GM23338 (cell line): Measurements from ENCODE around the gene PCDHAC2. TPM values are rescaled to one million over a fixed set of nuclear protein-coding genes. Genes with fewer than 3 reads are reported as not detected.

ENCODE experiments used
- ATAC-seq: fragments of 200-7000 bp; cut with Tn5 transposase; 3 replicates; pipeline ENCODE4 v1.9.1; 2020
- DNase-seq: peaks from one replicate; pipeline ENCODE4 v3.0.0-alpha.2; 2015; ENCODE audit warnings: low spot score
- H2AFZ ChIP-seq: fragments of 200-600 bp; sonication (generic); 2 replicates; pipeline ENCODE4 v1.8.0; 2016; ENCODE audit warnings: antibody characterized with exemption, mild to moderate bottlenecking, moderate library complexity
- H3F3A ChIP-seq: fragments of 200-600 bp; sonication (generic); replicated peaks from 2 replicates; pipeline ENCODE4 v1.8.0; 2017; ENCODE audit warnings: antibody characterized with exemption, mixed run types, low read depth
- H3K27ac ChIP-seq: fragments of 200-600 bp; sonication (generic); 2 replicates; pipeline ENCODE4 v1.6.1; 2016; ENCODE audit warnings: low read depth
- H3K27me3 ChIP-seq: fragments of 200-600 bp; sonication (generic); 2 replicates; pipeline ENCODE4 v1.8.0; 2016; ENCODE audit warnings: mild to moderate bottlenecking, mixed run types, moderate library complexity; ENCODE audit not compliant: insufficient read depth
- H3K36me3 ChIP-seq: fragments of 200-600 bp; sonication (generic); 2 replicates; pipeline ENCODE4 v1.8.0; 2016; ENCODE audit warnings: mild to moderate bottlenecking; ENCODE audit not compliant: insufficient read depth
- H3K4me1 ChIP-seq: fragments of 200-600 bp; sonication (generic); 2 replicates; pipeline ENCODE4 v1.8.0; 2016; ENCODE audit warnings: mild to moderate bottlenecking, moderate library complexity; ENCODE audit not compliant: insufficient read depth
- H3K4me2 ChIP-seq: fragments of 200-600 bp; sonication (generic); 2 replicates; pipeline ENCODE4 v1.7.1; 2017; ENCODE audit warnings: mixed run types
- H3K4me3 ChIP-seq: fragments of 200-600 bp; sonication (generic); 2 replicates; pipeline ENCODE4 v1.6.1; 2016; ENCODE audit warnings: mixed run types
- H3K79me2 ChIP-seq: fragments of 200-600 bp; sonication (generic); replicated peaks from 2 replicates; pipeline ENCODE4 v1.8.0; 2017; ENCODE audit warnings: mild to moderate bottlenecking; ENCODE audit not compliant: insufficient read depth
- H3K9me2 ChIP-seq: fragments of 200-600 bp; sonication (generic); 2 replicates; pipeline ENCODE4 v1.8.0; 2017; ENCODE audit not compliant: insufficient read depth
- H4K20me1 ChIP-seq: fragments of 200-600 bp; sonication (generic); replicated peaks from 2 replicates; pipeline ENCODE4 v1.8.0; 2017; ENCODE audit warnings: mild to moderate bottlenecking; ENCODE audit not compliant: insufficient read depth
- H3K27ac Mint-ChIP-seq: 2 replicates; pipeline ENCODE4 v1.8.0; 2020; ENCODE audit warnings: inconsistent platforms, mild to moderate bottlenecking, moderate library complexity, mixed read lengths
- H3K27me3 Mint-ChIP-seq: 3 replicates; pipeline ENCODE4 v1.8.0; 2022; ENCODE audit warnings: low read depth, mild to moderate bottlenecking, moderate library complexity, mixed read lengths, inconsistent platforms; ENCODE audit not compliant: insufficient read depth, poor library complexity
- H3K36me3 Mint-ChIP-seq: 3 replicates; pipeline ENCODE4 v1.8.0; 2021; ENCODE audit warnings: low read depth, mild to moderate bottlenecking, inconsistent platforms, moderate library complexity, mixed read lengths
- H3K4me1 Mint-ChIP-seq: 3 replicates; pipeline ENCODE4 v1.8.0; 2020; ENCODE audit warnings: mild to moderate bottlenecking, inconsistent platforms, mixed read lengths
- H3K4me3 Mint-ChIP-seq: 3 replicates; pipeline ENCODE4 v1.8.0; 2021; ENCODE audit warnings: moderate library complexity, mild to moderate bottlenecking, inconsistent platforms, mixed read lengths
- H3K9me3 Mint-ChIP-seq: 3 replicates; pipeline ENCODE4 v1.8.0; 2020; ENCODE audit warnings: moderate library complexity, mild to moderate bottlenecking, inconsistent platforms, mixed read lengths
- CREB1 ChIP-seq: fragments of 250-450 bp; sonication (Bioruptor Pico); IDR thresholded peaks from 2 replicates; pipeline ENCODE4 v1.5.0; 2020; ENCODE audit warnings: low read depth, mild to moderate bottlenecking, moderate library complexity
- JUNB ChIP-seq: IDR thresholded peaks from one replicate; pipeline ENCODE4 v1.6.1; 2016; ENCODE audit warnings: antibody characterized with exemption; ENCODE audit not compliant: unreplicated experiment
- POLR2AphosphoS5 ChIP-seq: IDR thresholded peaks from 2 replicates; pipeline ENCODE4 v1.6.1; 2016; ENCODE audit warnings: antibody characterized with exemption, low read depth
- polyA plus RNA-seq: library from polyadenylated mRNA; unstranded; fragments of >200 nt; fragmentation: Nextera tagmentation; extraction: Ambion mirVana; gene quantifications from 2 replicates; pipeline ENCODE4 v1.2.1, GENCODE V29; 2016
- total RNA-seq: library from RNA; depleted of rRNA; stranded (reverse); fragments of >200 nt; shearing (Covaris generic); gene quantifications from 2 replicates; pipeline ENCODE4 v1.2.3, GENCODE V29; 2014
- TF ChIP-seq, protein P1 (sequence below), 2 experiments: fragments of 200-600 bp in 1 of 2; sonication (generic) in 1 of 2; conservative IDR thresholded peaks; 2 replicates each; pipeline versions ENCODE4 v1.5.1 to v1.6.1; 2016 to 2017; ENCODE audit warnings: antibody characterized with exemption in 2 of 2, low read depth in 2 of 2, mild to moderate bottlenecking in 2 of 2, moderate library complexity in 1 of 2
- TF ChIP-seq, protein P2 (sequence below): fragments of 250-450 bp; sonication (Bioruptor Pico); IDR thresholded peaks from 2 replicates; pipeline ENCODE4 v1.5.0; 2020; ENCODE audit warnings: mild to moderate bottlenecking, moderate library complexity
- TF ChIP-seq, protein P3 (sequence below): IDR thresholded peaks from one replicate; pipeline ENCODE4 v1.6.1; 2018; ENCODE audit warnings: antibody characterized with exemption; ENCODE audit not compliant: unreplicated experiment

The PCDHAC2 gene
- total and polyA plus RNA-seq, 2 experiments from 2014 or later = 1.8 to 11.8 TPM

DNA sequence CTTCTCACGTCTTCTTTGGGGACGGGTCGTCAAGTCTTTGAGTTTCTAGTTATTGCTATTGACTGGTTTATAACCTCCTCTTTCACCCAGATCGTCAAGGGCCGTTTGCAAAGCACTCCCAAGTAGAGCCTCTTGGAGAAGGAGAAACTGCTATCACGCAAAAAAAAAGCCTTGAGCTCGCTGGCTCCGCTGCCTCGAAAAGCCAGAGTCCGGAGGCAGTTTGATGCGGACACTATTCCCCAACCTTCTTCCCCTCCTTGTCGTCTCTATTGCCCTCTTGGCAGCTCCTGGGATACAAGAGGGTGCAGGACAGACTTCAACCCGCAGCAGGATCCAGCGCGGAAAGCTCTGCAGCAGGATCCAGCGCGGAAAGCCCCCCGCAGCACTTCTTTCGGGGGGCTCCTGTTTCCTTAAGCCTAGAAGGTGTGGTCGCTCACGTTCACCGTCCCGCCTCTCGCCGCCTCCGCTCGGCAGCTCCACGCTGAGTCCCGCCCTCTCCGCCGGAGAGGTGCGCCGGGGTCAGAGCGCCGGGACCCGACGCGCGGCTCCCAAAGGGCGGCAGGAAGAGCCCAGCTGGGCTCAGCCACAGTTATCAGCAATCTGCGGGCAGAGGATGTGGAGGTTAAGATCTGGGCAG is 40.4 kb upstream of the PCDHAC2 start, which contains the start of gene PCDHAC1:
Gene PCDHAC1, plus strand, starts transcription at position 494 of the 637 bp plus-strand sequence. CDS start 594 bp downstream, outside the sequence.
- no peaks in the 10 kb centered on the region for H3K36me3 ChIP-seq
- H3K27me3 ChIP-seq = peaks cover 49% of the 10 kb centered on the region

DNA sequence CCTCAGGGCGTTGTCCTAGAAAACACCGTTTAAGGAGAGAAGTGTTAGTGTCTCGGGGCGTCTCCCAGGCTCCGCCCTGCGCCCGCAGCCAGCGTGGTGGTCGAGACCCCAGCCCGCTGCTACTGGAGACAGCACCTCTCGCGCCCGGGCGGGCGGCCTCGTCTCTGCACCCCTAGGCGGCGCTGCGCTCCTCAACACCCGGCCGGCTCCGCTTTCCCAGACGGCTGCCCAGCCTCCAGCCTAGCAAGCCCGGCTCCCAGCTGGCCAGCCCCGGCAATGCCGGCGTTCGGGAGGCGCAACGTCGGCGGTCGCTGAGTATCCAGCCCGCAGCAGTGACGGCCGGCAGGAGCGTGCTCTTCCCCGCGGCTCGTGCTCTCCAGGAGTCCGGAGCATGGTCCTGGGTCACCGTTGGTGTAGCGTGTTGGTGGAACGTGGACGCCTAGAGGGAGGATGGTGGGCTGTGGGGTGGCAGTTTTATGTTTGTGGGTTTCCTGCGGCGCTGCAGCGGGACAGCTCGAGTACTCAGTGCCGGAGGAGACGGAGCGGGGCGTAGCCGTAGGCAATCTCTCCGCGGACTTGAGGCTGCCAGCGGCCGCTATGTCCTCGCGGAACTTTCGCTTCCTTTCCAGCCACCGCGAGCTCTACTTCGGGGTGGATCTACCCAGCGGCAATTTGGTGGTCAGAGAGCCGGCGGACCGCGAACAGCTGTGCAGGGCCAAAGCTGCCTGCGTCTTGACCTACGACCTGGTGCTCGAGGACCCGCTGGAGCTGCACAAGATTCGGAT is 39.6 kb upstream of the PCDHAC2 start:
- Histone ChIP-seq H3K27ac (no peak overlapping the region), H3K79me2 (no peaks in the 10 kb centered on the region), H3K27me3 (peaks cover 49% of the 10 kb centered on the region), H3K4me2 (peak overlapping the region; percentile 99), H3K4me3 (peak overlapping the region; percentile 67), H4K20me1 (peaks cover 17% of the 10 kb centered on the region), H3F3A (no peaks in the 10 kb centered on the region), H3K4me1 (peaks cover 6% of the 10 kb centered on the region), H3K36me3 (no peaks in the 10 kb centered on the region), H3K9me2 (no peaks in the 10 kb centered on the region), H2AFZ (peak overlapping the region; percentile 95)
- Mint-ChIP-seq H3K4me1 (peaks cover 23% of the 10 kb centered on the region), H3K27me3 (peaks cover 28% of the 10 kb centered on the region), H3K9me3 (no peaks in the 10 kb centered on the region), H3K4me3 (peak overlapping the region; percentile 83), H3K27ac (no peak overlapping the region; the same call in 1 of the 2 replicates), H3K36me3 (peaks cover 5% of the 10 kb centered on the region; the same call in 1 of the 3 replicates)
- DNase-seq = peak; percentile 98
- ATAC-seq = peak; percentile 92
- no peak for TF ChIP-seq CREB1 (CRISPR knock-in tag)
- TF ChIP-seq, protein P1, sequence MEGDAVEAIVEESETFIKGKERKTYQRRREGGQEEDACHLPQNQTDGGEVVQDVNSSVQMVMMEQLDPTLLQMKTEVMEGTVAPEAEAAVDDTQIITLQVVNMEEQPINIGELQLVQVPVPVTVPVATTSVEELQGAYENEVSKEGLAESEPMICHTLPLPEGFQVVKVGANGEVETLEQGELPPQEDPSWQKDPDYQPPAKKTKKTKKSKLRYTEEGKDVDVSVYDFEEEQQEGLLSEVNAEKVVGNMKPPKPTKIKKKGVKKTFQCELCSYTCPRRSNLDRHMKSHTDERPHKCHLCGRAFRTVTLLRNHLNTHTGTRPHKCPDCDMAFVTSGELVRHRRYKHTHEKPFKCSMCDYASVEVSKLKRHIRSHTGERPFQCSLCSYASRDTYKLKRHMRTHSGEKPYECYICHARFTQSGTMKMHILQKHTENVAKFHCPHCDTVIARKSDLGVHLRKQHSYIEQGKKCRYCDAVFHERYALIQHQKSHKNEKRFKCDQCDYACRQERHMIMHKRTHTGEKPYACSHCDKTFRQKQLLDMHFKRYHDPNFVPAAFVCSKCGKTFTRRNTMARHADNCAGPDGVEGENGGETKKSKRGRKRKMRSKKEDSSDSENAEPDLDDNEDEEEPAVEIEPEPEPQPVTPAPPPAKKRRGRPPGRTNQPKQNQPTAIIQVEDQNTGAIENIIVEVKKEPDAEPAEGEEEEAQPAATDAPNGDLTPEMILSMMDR (conservative IDR thresholded peaks at IDR 0.05; ENCODE audit: low read depth in 2 of 2) = peak; percentile 64 to 93
- TF ChIP-seq, protein P2, sequence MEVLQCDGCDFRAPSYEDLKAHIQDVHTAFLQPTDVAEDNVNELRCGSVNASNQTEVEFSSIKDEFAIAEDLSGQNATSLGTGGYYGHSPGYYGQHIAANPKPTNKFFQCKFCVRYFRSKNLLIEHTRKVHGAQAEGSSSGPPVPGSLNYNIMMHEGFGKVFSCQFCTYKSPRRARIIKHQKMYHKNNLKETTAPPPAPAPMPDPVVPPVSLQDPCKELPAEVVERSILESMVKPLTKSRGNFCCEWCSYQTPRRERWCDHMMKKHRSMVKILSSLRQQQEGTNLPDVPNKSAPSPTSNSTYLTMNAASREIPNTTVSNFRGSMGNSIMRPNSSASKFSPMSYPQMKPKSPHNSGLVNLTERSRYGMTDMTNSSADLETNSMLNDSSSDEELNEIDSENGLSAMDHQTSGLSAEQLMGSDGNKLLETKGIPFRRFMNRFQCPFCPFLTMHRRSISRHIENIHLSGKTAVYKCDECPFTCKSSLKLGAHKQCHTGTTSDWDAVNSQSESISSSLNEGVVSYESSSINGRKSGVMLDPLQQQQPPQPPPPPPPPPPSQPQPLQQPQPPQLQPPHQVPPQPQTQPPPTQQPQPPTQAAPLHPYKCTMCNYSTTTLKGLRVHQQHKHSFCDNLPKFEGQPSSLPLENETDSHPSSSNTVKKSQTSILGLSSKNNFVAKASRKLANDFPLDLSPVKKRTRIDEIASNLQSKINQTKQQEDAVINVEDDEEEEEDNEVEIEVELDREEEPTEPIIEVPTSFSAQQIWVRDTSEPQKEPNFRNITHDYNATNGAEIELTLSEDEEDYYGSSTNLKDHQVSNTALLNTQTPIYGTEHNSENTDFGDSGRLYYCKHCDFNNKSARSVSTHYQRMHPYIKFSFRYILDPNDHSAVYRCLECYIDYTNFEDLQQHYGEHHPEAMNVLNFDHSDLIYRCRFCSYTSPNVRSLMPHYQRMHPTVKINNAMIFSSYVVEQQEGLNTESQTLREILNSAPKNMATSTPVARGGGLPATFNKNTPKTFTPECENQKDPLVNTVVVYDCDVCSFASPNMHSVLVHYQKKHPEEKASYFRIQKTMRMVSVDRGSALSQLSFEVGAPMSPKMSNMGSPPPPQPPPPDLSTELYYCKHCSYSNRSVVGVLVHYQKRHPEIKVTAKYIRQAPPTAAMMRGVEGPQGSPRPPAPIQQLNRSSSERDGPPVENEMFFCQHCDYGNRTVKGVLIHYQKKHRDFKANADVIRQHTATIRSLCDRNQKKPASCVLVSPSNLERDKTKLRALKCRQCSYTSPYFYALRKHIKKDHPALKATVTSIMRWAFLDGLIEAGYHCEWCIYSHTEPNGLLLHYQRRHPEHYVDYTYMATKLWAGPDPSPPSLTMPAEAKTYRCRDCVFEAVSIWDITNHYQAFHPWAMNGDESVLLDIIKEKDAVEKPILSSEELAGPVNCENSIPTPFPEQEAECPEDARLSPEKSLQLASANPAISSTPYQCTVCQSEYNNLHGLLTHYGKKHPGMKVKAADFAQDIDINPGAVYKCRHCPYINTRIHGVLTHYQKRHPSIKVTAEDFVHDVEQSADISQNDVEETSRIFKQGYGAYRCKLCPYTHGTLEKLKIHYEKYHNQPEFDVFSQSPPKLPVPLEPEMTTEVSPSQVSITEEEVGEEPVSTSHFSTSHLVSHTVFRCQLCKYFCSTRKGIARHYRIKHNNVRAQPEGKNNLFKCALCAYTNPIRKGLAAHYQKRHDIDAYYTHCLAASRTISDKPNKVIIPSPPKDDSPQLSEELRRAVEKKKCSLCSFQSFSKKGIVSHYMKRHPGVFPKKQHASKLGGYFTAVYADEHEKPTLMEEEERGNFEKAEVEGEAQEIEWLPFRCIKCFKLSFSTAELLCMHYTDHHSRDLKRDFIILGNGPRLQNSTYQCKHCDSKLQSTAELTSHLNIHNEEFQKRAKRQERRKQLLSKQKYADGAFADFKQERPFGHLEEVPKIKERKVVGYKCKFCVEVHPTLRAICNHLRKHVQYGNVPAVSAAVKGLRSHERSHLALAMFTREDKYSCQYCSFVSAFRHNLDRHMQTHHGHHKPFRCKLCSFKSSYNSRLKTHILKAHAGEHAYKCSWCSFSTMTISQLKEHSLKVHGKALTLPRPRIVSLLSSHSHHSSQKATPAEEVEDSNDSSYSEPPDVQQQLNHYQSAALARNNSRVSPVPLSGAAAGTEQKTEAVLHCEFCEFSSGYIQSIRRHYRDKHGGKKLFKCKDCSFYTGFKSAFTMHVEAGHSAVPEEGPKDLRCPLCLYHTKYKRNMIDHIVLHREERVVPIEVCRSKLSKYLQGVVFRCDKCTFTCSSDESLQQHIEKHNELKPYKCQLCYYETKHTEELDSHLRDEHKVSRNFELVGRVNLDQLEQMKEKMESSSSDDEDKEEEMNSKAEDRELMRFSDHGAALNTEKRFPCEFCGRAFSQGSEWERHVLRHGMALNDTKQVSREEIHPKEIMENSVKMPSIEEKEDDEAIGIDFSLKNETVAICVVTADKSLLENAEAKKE = no peak

More for the DNA sequence above, 40.4 kb upstream of the PCDHAC2 start, which contains the start of gene PCDHAC1:
- Mint-ChIP-seq H3K27ac (no peak within 1 kb of the TSS; the same call in 1 of the 2 replicates), H3K27me3 (peaks cover 28% of the 10 kb centered on the region), H3K36me3 (peaks cover 5% of the 10 kb centered on the region; the same call in 1 of the 3 replicates), H3K4me1 (peaks cover 23% of the 10 kb centered on the region), H3K9me3 (no peaks in the 10 kb centered on the region), H3K4me3 (peak within 1 kb of the TSS; percentile 83)
- H3K79me2 ChIP-seq = no peaks in the 10 kb centered on the region
- H2AFZ ChIP-seq = peak within 1 kb of the TSS; percentile 95
- H3K27ac ChIP-seq = no peak within 1 kb of the TSS
- no peaks in the 10 kb centered on the region for H3K9me2 ChIP-seq
- no peak for TF ChIP-seq JUNB
- TF ChIP-seq POLR2AphosphoS5 = peak; percentile 59
- TF ChIP-seq, protein P3, sequence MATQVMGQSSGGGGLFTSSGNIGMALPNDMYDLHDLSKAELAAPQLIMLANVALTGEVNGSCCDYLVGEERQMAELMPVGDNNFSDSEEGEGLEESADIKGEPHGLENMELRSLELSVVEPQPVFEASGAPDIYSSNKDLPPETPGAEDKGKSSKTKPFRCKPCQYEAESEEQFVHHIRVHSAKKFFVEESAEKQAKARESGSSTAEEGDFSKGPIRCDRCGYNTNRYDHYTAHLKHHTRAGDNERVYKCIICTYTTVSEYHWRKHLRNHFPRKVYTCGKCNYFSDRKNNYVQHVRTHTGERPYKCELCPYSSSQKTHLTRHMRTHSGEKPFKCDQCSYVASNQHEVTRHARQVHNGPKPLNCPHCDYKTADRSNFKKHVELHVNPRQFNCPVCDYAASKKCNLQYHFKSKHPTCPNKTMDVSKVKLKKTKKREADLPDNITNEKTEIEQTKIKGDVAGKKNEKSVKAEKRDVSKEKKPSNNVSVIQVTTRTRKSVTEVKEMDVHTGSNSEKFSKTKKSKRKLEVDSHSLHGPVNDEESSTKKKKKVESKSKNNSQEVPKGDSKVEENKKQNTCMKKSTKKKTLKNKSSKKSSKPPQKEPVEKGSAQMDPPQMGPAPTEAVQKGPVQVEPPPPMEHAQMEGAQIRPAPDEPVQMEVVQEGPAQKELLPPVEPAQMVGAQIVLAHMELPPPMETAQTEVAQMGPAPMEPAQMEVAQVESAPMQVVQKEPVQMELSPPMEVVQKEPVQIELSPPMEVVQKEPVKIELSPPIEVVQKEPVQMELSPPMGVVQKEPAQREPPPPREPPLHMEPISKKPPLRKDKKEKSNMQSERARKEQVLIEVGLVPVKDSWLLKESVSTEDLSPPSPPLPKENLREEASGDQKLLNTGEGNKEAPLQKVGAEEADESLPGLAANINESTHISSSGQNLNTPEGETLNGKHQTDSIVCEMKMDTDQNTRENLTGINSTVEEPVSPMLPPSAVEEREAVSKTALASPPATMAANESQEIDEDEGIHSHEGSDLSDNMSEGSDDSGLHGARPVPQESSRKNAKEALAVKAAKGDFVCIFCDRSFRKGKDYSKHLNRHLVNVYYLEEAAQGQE = no peak
- DNase-seq (peak; percentile 54), ATAC-seq (peak; percentile 76)
- H3K4me3 ChIP-seq = peak within 1 kb of the TSS; percentile 67
- H3F3A ChIP-seq = no peaks in the 10 kb centered on the region
- H3K4me2 ChIP-seq = peak within 1 kb of the TSS; percentile 99
- H3K4me1 ChIP-seq = peaks cover 6% of the 10 kb centered on the region
- peaks cover 17% of the 10 kb centered on the region for H4K20me1 ChIP-seq
